Right hindlimb (tissue), 1 donor: ENCODE results near the gene SMYD3.

Experiments used
- DNase-seq: peaks from one replicate; pipeline ENCODE4 v3.0.0-alpha.2; 2018

Gene SMYD3

GRCh38 chr1:246459221-246459620 is 47.9 kb downstream of the SMYD3 start:
- no peak for DNase-seq

DNA sequence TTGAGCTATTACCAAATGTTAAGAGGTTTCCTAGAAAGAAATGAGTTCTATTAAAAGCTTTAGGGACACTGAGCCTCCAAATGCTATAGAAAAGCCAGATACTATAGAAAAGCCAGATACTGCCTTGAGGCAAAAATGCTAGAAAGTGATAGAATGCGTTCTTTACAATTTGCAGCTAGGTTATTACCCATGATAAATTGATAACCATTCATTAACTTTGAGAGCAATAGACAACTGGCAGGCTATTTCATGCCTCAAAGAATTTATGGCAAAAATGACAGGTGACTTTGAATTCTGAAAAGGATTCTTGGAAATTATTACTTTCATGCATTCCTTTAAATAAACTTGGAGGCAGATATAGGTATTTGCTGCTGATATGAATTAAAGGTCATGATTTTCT is 51.6 kb downstream of the SMYD3 start:
- DNase-seq: no peak

GRCh38 chr1:246454655-246455054 is 52.4 kb downstream of the SMYD3 start:
- no peak for DNase-seq

DNA sequence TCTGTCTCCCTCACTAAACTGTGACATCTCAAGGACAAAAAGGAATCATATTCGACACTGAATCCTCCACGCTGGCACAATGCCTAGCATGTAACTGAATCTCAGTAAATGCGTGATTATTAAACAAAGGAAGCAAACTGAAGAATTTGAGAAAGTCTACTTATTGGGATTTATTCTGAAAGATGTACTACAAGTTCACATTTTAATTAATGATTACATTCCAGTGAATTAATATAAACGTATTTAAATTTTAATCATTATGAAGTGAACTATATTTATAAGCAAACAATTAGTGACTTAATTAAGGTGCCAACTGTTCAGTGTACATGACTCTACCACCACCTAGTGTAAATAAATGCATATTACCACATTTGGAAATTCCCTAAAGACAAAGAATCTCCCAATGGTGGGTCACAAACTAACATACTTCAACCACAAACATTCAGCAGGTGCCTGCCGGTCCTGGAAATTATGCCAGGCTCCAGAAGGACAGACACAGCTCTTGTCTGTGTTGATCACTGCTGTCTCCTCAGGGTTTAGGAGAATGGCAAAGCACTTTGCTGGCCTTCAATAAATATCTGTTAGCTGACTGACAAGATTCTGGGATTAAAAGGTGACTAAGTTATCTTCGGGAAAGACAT is 56.3 kb downstream of the SMYD3 start:
- DNase-seq: no peak

DNA sequence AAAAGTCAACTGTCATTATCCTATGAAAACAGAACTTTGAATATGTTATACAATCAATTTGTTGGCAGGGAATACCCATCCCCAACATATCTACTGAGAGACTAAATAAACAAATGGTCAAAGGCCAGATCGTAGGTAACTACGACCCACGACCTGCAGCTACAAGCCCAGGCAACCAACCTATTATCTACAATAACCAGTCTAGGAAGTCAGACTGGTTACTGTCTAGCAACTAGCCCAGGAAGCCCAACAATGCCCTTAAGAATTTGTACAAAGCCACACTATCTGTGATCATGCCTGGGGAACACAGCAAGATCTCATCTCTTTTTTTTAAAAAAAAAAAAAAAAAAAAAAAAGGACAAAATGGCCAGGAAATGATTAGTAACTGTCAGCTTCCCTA is 58.7 kb downstream of the SMYD3 start:
- no peak for DNase-seq

- DNase-seq: no peak
These were observed 59.6 kb downstream of the SMYD3 start for GRCh38 chr1:246447501-246447900.

GRCh38 chr1:246445503-246445902 is 61.6 kb downstream of the SMYD3 start:
- no peak for DNase-seq

- no peak for DNase-seq
These were observed 62.5 kb downstream of the SMYD3 start for GRCh38 chr1:246444617-246445016.

GRCh38 chr1:246437961-246438360 is 69.1 kb downstream of the SMYD3 start:
- DNase-seq: no peak

- DNase-seq: no peak
These were observed 71.5 kb downstream of the SMYD3 start for GRCh38 chr1:246435421-246436041.

DNA sequence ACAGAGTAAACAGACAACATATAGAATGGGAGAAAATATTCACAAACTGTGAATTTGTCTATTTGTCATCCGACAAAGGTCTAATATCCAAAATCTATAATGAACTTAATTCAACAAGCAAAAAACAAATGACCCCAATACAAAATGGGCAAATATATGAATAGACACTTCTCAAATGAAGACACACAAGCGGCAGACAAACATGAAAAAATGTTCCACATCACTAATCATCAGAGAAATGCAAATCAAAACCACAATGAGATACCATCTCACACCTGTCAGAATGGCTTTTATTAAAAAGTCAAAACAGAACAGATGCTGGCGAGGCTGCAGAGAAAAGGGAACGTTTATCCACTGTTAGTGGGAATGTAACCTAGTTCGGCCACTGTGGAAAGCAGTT is 72.7 kb downstream of the SMYD3 start:
- no peak for DNase-seq

DNA sequence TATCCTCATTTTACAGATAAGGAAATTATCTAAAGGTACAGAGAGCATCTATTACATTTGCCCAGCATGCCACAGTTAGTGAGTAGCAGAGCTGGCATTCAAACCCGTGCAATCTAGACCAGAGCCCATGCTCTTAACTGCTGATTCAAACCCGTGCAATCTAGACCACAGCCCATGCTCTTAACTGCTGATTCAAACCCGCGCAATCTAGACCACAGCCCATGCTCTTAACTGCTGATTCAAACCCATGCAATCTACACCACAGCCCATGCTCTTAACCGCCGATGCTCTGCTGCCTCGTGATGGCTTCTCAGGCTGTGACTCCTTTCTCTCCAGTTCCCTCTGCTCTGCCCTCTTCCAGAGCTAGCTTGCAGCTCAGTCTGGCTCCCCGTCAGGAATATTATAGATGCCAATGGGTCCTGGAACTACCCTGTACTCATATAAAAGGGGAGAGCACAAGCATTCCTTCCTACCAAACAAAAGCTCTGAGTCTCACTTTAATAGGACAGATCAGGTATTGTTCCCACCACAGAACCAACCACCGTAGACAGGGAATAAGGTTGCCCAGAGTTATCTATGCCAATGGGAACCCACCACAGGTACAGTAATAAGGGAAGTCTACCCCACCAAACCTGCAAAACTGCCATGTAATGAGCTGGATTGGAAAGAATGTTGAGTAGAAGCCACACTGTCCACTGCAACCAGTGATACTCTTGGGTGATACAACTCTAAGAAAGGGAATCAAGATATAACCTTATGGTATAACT is 78.4 kb downstream of the SMYD3 start:
- no peak for DNase-seq

DNA sequence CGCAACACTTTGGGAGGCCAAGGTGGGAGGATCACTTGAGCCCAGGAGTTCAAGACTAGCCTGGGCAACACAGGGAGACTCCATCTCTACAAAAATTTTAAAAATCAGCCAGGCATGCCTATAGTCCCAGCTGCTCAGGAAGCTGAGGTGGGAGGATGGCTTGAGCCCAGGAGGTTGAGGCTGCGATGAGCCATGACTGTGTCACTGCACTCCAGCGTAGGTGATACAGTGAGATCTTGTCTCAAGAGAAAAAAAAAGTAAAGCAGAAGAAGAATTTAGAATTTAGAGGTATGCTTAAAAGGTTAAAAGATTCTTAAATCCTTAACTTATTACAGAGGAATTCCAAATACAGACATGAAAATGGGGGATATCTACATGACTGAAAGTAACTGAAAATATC is 79.5 kb downstream of the SMYD3 start:
- no peak for DNase-seq

- DNase-seq: no peak
These were observed 81.2 kb downstream of the SMYD3 start for GRCh38 chr1:246425895-246426294.

DNA sequence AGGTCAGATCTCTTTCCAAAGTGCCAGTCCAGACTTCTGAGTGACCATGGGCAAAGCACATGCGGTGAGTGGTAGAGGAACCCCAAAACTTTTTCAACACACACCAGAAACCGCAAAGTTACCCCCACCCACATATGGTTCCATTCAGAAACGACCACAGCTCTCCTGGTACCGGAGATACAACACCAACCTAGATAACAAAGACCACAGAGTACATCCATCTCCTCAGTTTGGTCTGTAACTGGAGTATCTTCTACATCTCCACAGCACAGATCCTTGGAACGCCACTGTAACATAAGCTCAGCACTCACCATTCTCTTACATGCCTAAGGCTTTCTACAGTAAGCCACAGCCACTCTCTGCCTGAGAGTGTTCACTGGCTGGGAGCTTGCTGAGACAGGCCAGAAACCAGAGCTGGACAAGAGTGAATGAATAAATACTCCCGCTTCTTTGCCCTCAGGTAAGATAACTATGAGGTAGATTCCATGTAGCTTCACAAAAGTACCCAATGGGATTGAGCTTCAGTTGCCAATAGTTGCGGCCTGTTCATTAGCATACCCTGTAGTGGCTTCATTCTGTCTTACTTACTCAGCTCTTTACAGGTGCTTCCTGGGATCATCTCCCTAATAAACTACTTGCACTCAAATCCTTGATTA is 81.8 kb downstream of the SMYD3 start:
- DNase-seq: no peak

DNA sequence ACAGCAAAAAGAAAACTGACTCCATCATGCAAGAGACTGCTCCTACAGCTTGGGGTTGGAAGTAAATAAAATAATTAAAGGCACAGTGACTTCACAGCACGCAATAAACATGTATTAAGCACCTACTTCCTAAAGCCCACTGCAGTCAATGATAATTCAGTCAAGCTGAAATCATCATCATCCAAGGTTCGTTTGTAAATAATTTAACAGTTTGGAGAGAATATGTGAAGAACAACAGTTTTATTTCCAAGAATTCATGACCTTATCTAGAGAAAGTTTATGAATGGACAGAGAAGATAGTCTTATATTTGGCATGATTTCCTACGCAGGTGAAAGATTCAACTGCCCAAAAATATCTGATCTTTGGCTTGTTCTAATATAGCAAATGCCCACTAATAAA is 86.8 kb downstream of the SMYD3 start:
- no peak for DNase-seq

DNA sequence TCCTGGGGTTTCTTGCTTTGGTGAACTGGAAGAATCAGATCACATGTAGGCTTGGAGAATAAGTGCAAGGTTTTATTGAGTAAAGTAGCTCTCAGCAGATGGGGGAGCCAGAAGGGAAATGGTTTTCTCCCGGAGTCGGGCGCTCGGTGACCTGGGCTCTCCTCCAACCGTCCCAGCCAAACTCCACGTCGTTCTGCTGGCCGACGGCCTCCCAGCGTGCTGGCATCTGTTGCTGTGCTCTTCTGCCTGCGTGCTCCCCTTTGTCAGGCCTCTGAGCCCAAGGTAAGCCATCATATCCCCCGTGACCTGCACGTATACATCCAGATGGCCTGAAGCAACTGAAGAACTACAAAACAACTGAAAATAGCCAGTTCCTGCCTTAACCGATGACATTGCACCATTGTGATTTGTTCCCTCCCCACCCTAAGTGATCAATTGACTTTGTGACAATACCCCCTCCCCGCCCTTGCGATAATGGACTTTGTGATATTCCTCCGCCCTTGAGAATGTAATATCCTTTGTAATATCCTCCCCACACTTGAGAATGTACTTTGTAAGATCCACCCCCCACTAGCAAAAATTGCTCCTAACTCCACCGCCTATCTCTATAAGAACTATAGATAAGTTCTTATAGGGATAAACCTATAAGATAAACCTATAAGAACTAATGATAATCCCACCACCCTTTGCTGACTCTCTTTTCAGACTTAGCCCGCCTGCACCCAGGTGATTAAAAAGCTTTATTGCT is 88.3 kb downstream of the SMYD3 start:
- DNase-seq: no peak

DNA sequence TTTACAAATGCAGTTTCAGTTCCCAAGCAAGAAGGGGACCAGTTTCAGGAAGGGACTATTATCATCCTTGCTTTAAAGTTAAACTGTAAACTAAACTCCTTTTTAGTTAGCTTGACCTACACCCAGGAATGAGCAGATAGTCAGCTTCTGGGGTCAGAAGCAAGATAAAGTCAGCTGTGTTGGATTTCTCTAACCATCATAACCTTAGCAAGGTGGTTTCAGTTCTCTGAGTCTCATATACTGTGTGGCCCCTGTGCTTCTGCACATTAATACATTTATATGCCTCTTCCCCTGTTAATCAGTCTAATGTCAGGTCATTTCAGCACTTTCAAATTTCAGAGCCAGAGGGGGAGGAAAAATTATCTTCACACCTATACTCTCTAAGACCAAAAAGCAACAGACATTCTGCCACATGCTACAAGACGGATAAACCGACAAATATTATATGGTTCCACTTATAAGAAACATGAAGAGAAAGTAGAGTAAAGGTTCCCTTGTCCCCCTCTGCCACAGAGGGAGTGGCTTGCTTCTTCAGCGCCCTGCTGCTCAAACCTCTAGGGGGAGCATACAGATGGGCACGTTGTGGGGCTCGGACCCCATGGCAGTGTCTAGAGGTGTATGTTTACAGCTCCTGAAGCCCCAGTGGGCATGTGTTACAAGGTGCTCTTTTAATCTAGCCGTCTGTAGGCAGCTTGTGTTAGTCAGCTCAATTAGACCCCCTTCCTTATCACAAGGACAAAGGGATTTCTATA is 89.1 kb downstream of the SMYD3 start:
- DNase-seq: no peak

DNA sequence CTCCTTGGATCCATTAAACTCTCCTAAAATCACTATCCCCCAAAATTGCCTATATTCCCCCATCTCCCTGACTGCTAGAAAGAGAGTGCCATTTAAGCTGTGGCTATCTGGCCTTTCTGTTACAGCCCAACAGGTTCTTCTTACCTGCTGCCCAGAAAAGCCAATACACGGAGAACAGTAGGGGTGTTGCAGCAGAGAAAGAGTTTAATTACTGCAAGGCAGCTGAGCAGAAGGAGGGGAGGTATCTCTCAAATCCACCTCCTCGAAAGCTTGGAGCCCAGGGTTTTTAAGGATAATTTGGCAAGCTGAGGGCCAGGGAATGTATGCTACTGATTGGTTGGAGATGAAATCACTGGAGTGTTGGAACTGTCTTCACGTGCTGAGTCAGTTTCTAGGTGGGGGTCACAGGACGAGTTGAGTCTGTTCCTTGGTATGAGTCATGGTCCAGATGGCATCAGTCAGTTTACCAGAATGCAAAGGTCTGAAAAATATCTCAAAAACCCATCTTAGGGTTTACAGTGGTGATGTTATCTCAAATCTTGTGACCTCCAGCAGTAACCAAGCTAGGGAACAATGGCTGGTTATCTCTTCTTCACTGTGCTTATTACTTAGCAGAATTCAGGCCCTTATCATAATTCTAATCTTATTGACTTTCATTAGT is 89.8 kb downstream of the SMYD3 start:
- no peak for DNase-seq

- no peak for DNase-seq
These were observed 90.8 kb downstream of the SMYD3 start for GRCh38 chr1:246416261-246416660.

DNA sequence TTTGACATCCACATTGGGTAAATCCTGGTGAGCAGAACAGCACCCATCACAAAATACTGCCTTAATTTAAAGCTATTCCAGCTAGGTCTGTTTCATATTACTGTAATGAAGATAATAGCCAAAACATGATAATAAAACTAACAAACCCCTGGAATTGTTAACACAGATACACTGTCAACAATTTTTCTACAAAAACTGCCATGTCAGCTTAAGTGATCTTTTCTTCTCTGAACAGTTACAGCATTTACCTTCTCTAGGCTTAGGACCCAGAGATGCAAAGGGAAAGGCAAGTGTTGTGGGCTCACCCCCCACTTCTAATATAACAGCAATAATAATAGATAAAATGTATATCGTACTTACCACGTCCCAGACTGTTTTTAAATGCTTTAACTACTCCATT is 92.1 kb downstream of the SMYD3 start:
- no peak for DNase-seq

DNA sequence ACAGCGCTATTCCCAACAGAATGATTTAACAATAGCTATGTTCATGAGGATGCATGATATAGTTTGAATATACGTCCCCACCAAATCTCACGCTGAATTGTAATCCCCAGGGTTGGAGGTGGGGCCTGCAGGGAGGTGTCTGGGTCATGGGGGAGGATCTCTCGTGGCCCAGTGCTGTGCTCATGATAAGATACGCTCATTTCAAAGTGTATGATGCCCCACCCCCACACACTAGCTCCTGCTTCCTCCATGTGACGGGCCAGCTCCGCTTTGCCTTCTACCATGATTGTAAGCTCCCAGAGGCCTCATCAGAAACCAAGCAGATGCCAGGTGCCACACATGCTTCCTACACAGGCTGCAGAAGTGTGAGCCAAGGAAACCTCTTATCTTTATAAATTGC is 93.6 kb downstream of the SMYD3 start:
- DNase-seq: no peak
